Measurements from ENCODE around the gene NLRP10.

Gene NLRP10

GRCh38 chr11:7973011-7973410, 7.8 kb upstream of the NLRP10 start:
- no peak for DNase-seq

GRCh38 chr11:7971846-7972245, 6.6 kb upstream of the NLRP10 start:
- no peak for DNase-seq

GRCh38 chr11:7969756-7970646, 4.8 kb upstream of the NLRP10 start:
- DNase-seq = no peak

GRCh38 chr11:7968686-7969085, 3.4 kb upstream of the NLRP10 start:
- DNase-seq = no peak

GRCh38 chr11:7967826-7968225, 2.6 kb upstream of the NLRP10 start:
- no peak for DNase-seq

- no peak for DNase-seq
Measured at GRCh38 chr11:7967097-7967496, 1.9 kb upstream of the NLRP10 start.

GRCh38 chr11:7964873-7965272, 374 bp downstream of the NLRP10 start:
- DNase-seq = no peak

- DNase-seq = no peak
Measured at GRCh38 chr11:7964261-7964660, 986 bp downstream of the NLRP10 start.

GRCh38 chr11:7955191-7955590, 10.1 kb downstream of the NLRP10 start:
- no peak for DNase-seq

- no peak for DNase-seq
Measured at GRCh38 chr11:7949934-7950333, 15.3 kb downstream of the NLRP10 start.

- no peak for DNase-seq
Measured at GRCh38 chr11:7944123-7944522, 21.1 kb downstream of the NLRP10 start.

GRCh38 chr11:7941608-7942007, 23.6 kb downstream of the NLRP10 start, which contains the start of gene OR10A3:
Gene OR10A3 (minus strand): TSS chr11:7941708. CDS start chr11:7939520, 2,188 bp downstream.
- DNase-seq = no peak

GRCh38 chr11:7941146-7941545, 24.1 kb downstream of the NLRP10 start:
- DNase-seq = no peak

- no peak for DNase-seq
Measured at GRCh38 chr11:7936615-7937014, 28.6 kb downstream of the NLRP10 start.

- DNase-seq = no peak
Measured at GRCh38 chr11:7931168-7931567, 34.1 kb downstream of the NLRP10 start, which contains the start of gene OR10A6. Gene OR10A6 (minus strand): TSS chr11:7931268. CDS start chr11:7928662, 2,606 bp downstream.

GRCh38 chr11:7927635-7928034, 37.6 kb downstream of the NLRP10 start:
- no peak for DNase-seq

- DNase-seq = no peak
Measured at GRCh38 chr11:7924536-7924935, 40.7 kb downstream of the NLRP10 start.

- no peak for DNase-seq
Measured at GRCh38 chr11:7918141-7918540, 47.1 kb downstream of the NLRP10 start.

Data from suppressor macrophage treated with lipopolysaccharide for 4 hours (primary cell).